SK-MEL-5 (cell line): ENCODE results near the gene GAREM2. TPM values are rescaled to one million over a fixed set of nuclear protein-coding genes. Genes with fewer than 3 reads are reported as not detected.
A peak's percentile ranks its signal among the peaks of the same experiment; 100 is the strongest.
"Not testable (repeated sequence)": the region's sequence is repeated elsewhere in the genome, so short reads cannot be mapped to it uniquely, and the experiment has no call there.

ENCODE experiments used
- DNase-seq: peaks from one replicate; pipeline ENCODE4 v3.0.0-alpha.2; 2016; ENCODE audit warnings: low read depth, low spot score
- in situ Hi-C: cut with HindIII; loops from 2 replicates; pipeline ENCODE4 v1.10.0; 2016; ENCODE audit warnings: low sequenced_read_pairs, high pct_unique_total_duplicates, low pct_unique_long_range_greater_than_20kb
- total RNA-seq: library from RNA; depleted of rRNA; stranded (reverse); fragments of >200 nt; shearing (Covaris generic); gene quantifications from 2 replicates; pipeline ENCODE4 v1.2.3, GENCODE V29; 2014

The GAREM2 gene
- total RNA-seq, 1 experiment from 2014 or later: 4.0 TPM

DNA sequence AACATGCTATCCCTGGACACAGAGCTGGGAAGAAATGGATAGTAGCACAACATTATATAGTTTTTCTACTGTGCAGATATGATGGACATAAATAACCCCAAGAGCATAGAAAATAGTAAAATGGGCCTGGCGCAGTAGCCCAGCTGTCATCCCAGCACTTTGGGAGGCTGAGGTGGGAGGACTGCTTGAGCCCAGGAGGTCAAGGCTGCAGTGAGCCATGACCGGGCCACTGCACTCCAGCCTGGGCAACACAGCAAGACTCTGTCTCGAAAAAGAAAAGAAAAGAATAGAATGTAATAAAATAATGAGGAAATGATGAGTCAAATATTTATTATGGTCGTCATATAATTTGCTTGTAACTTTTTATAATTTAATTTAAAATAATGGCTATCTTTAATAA lies 7.5 kb upstream of the GAREM2 start:
- in situ Hi-C loops: no loop called here
- DNase-seq: no peak

- DNase-seq, in situ Hi-C loops: not testable (repeated sequence)
Measured at GRCh38 chr2:26166541-26166940, 6.3 kb upstream of the GAREM2 start.

- in situ Hi-C loops: no loop called here
- no peak for DNase-seq
Measured at GRCh38 chr2:26168785-26169184, 4.1 kb upstream of the GAREM2 start.

GRCh38 chr2:26169226-26169625 lies 3.7 kb upstream of the GAREM2 start:
- no peak for DNase-seq
- in situ Hi-C loops: no loop called here

DNA sequence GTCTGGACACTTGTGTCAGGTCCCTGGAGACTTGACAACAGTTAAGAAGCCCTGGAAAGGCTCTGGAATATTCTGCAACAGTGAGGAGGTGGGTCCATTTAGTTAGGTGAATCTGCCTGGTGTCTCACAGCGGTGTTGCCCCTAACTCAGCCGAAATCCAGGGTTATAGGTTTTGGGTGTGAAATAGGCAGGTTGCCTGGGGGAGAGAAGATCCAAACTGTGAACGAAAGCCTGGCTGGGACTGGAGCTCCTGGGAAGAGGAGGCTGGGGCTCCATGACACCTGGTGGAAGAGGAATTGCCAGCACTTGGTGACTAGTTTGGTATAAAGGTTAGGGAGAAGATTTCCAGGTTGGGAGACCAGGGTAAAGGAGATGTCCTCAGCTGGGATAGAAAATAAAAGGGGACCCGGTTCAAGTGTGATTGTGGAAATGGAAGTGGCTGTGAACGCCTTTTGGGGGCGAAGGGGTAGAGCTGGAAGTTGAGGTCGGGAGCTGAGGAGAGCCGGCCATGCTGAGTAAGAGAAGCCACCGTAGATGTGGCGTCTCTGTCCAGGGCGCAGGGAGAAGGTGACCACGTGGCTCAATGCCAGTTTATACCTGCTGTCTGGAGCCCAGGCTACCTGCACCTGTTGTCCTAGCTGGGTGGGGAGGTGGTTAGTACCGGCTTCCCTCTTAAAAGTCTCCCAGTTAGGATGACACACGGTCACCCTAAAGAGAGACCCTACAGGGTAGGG lies 3.0 kb upstream of the GAREM2 start:
- in situ Hi-C loops: no loop called here
- DNase-seq: no peak

GRCh38 chr2:26170795-26171194 lies 2.1 kb upstream of the GAREM2 start:
- DNase-seq: no peak
- in situ Hi-C loops: no loop called here

DNA sequence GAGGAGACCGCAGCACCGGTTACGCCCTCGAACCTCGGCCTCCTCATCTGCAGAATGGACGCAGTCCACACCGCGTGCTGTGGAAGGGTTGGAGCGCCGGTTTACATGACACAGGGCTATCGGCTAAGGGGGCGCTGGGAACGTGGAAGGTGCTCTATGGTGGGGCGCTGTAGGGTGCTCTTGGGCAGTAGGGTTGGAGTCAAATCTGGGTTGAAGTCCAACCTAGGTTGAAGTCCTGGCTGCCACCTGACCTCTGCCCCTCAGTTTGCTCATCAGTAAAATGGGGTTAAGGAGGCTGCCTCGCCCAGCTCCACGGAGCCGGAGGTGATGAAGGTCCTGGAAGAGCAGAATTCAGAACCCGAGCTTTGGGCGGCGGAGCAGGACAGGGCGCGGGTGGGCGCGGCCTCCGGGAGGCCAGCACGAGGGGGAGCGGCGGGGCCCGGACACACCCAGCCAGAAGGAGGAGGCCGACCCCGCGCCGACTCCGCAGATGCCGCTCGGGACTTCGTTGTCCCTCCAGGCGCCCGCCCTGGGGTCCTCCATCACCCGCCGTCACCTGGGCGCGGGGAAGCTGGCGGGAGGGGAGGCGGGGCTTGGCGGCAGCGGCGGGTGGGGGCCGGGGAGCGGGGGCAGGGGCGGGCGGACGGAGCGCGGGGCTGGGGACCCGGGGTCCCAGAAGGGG lies 558 bp upstream of the GAREM2 start:
- in situ Hi-C loops: no loop called here
- DNase-seq: no peak

- DNase-seq: no peak
- in situ Hi-C loops: no loop called here
Measured at GRCh38 chr2:26173776-26174482, 1.0 kb downstream of the GAREM2 start.

DNA sequence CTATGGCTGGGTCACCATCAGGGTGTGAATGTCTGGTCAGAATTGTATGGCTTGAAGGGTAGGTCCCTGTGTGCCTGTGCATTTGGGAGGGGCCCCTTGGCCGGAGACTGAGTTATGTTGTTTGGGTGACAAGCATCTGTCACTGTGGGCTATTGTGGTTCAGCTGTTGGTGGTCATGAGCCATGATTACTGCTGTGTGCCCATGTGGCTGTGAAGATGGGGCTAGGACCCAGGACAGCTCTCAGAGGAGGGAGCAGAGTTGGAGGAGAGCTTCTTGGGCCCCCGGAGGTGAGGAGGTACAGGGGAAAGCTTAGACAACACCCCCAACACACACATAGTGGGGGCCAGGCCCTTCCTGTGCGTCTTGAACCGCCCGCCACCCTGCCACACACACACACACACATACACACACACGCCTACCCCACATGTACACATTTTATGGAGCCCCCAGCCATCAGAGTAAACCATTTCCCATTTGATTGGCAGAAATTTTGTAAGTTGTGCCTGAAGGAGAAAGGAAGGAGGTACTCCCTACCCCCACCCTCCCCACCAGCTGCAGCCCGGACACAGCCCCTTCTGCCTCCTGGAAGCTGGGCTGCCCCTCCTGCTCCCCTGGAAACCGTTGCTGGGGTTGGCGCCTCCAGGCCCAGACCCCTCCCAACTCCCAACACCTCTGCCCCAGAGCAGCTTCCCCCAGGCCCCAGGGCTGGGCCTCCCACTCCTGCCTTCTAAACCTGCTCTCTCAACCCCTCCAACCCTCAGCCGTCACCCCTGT lies 2.0 kb downstream of the GAREM2 start:
- in situ Hi-C loops: no loop called here
- DNase-seq: no peak

GRCh38 chr2:26175466-26176278 lies 2.8 kb downstream of the GAREM2 start:
- DNase-seq: no peak
- in situ Hi-C loops: no loop called here

- in situ Hi-C loops: no loop called here
- no peak for DNase-seq
Measured at GRCh38 chr2:26176279-26176615, 3.4 kb downstream of the GAREM2 start.

GRCh38 chr2:26177122-26177521 lies 4.2 kb downstream of the GAREM2 start:
- no peak for DNase-seq
- in situ Hi-C loops: no loop called here

DNA sequence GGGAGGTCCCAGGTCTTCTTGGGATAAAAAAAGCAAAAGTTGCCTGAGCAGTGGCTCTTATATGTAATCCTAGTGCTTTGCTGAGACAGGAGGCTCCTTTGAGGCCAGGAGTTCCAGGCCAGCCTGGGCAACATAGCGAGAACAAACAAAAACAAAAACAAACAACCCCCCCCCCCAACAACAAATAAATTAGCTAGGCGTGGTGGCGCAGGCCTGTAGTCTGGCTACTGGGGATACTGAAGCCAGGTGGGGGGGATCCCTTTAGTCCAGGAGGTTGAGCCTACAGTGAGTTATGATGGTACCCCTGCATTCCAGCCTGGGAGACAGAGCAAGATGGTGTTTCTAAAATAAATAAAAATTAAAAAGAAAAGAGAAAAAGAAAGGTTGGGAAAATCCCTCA lies 5.4 kb downstream of the GAREM2 start:
- no peak for DNase-seq
- in situ Hi-C loops: no loop called here

- in situ Hi-C loops: no loop called here
- peak; percentile 41 for DNase-seq
Measured at GRCh38 chr2:26178746-26179436, 6.0 kb downstream of the GAREM2 start.

DNA sequence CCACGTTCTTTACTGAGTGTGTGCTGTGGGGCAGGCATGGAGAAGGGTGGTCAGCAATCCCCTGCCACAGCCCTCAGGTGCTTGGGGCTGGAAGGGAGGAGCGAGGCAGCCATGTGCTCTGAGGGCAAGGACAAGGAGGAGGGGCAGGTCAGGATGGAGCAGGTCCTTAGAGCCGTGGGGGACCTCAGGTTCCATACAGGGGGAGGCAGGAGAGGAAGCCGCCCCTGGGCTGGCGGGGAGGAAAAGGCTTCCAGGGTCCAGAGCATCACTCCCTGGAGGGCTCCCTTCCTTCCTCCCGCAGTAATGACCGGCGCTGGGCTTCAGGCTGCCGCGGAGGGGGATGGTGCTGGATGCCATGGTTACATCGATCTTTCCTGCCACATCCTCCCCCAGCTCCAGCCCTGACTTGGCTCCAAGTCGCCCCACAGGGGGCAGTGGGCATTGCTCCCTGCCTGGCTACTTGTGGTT lies 6.6 kb downstream of the GAREM2 start:
- no peak for DNase-seq
- in situ Hi-C loops: no loop called here

DNA sequence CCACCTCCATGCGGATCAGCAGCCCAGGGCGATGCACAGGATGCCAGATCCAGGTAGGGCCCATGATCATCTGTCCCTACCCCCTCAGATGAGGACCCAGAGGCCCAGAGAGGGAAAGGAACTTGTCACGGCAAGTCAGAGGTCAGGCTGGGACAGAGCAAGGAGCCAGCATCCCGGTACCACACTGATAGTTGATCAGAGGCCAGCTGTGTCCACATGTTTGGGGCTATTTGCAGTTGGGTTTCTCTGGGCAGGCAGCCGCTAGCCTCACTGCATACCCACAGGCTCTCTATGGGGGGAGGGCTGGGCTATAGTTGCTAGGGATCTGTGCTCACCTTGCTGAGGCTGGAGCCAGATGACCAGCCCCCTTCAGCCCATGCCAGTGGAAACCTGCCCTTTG lies 9.6 kb downstream of the GAREM2 start:
- in situ Hi-C loops: no loop called here

More for the DNA sequence above, 9.6 kb downstream of the GAREM2 start:
- no peak for DNase-seq
